NT2/D1 (cell line): Measurements from ENCODE around the gene XPO1.

Source experiments
- YY1 ChIP-seq: IDR thresholded peaks from 2 replicates; pipeline ENCODE4 v1.6.1; 2011; ENCODE audit not compliant: insufficient read length, insufficient read depth
- ZNF274 ChIP-seq: IDR thresholded peaks from 2 replicates; pipeline ENCODE4 v1.6.1; 2011; ENCODE audit warnings: mild to moderate bottlenecking, low read depth, low read length

DNA sequence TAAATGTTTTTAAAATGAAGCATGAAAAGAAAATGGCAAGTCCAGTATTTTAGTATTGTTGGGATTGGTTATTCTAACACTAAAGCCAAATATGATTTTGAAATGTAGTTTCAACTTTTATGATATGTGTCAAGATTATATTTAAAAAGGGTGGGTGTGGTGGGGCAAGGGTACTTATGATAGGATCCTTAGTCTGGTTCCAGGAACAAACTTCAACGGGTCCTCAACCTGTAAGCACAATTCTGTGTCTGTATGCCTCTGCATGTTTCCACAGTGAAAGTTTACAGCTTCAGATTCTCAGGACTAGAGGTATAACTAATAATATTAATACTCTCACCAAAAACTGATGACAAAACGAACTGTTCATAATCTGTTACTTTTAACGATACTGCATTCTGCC lies 73.1 kb downstream of the XPO1 start:
- TF ChIP-seq YY1 (no peak), ZNF274 (no peak)
